WTC11 (cell line): ENCODE data around the gene CRYGS.

Experiments
- OVOL2 ChIP-seq: fragments of 250-450 bp; sonication (Bioruptor Pico); IDR thresholded peaks from 2 replicates; pipeline ENCODE4 v1.9.0; 2021; ENCODE audit warnings: mild to moderate bottlenecking, borderline replicate concordance
- SMAD3 ChIP-seq: sonication (generic); formaldehyde crosslinking; IDR thresholded peaks from 2 replicates; pipeline ENCODE4 v1.8.0; 2022; ENCODE audit warnings: missing genetic modification reagents, mild to moderate bottlenecking, borderline replicate concordance
- TF ChIP-seq, protein P1 (sequence below): fragments of 200-600 bp; IDR thresholded peaks from 2 replicates; pipeline ENCODE4 v1.8.0; 2022; ENCODE audit warnings: antibody characterized with exemption

DNA sequence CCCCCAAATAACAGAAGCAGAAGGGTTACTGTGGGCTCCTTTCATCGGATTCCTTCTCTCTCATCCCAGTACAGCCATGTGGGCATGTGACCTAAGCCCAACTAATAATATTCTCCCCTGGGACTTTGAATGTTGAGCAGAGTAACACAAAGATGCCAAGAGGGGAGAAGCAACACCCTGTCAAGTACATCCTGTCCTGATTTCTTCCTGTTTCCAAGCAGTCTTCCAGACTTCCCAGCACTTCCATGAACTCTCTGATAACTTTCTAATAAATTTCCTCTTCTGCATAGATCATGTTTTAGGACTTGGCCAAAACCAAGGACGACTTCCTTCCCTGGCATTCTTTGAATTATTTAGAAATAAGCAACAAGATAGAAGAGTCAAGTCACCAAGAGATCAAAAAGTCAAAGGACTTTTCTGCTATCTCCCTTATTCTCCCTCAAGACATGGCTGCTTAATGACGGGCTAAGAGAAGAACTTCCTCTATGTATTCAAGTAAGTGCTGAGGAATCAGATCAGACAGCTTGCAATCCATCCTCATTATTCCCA lies 37.9 kb downstream of the CRYGS start:
- TF ChIP-seq, protein P1, sequence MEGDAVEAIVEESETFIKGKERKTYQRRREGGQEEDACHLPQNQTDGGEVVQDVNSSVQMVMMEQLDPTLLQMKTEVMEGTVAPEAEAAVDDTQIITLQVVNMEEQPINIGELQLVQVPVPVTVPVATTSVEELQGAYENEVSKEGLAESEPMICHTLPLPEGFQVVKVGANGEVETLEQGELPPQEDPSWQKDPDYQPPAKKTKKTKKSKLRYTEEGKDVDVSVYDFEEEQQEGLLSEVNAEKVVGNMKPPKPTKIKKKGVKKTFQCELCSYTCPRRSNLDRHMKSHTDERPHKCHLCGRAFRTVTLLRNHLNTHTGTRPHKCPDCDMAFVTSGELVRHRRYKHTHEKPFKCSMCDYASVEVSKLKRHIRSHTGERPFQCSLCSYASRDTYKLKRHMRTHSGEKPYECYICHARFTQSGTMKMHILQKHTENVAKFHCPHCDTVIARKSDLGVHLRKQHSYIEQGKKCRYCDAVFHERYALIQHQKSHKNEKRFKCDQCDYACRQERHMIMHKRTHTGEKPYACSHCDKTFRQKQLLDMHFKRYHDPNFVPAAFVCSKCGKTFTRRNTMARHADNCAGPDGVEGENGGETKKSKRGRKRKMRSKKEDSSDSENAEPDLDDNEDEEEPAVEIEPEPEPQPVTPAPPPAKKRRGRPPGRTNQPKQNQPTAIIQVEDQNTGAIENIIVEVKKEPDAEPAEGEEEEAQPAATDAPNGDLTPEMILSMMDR: no peak
- TF ChIP-seq OVOL2 (no peak), SMAD3 (no peak)
